K562 (cell line): ENCODE results near the gene EIF4G1. TPM values are rescaled to one million over a fixed set of nuclear protein-coding genes. Genes with fewer than 3 reads are reported as not detected.

Experiments used
- ATF6 ChIP-seq: sonication (generic); formaldehyde crosslinking; IDR thresholded peaks from 2 replicates; pipeline ENCODE4 v1.4.0; 2020; ENCODE audit warnings: mild to moderate bottlenecking, missing genetic modification reagents
- ATF7 ChIP-seq: fragments of 450-650 bp; IDR thresholded peaks from 2 replicates; pipeline ENCODE4 v1.7.1; 2014; ENCODE audit warnings: mild to moderate bottlenecking, moderate library complexity
- BRF1 ChIP-seq: IDR thresholded peaks from 3 replicates; pipeline ENCODE4 v1.6.1; 2011; ENCODE audit warnings: borderline replicate concordance, mild to moderate bottlenecking; ENCODE audit not compliant: insufficient read length; ENCODE audit errors: extremely low read depth
- FOXK2 ChIP-seq, 2 experiments: fragments of 450-650 bp; IDR thresholded peaks in 1 of 2; conservative IDR thresholded peaks in 1 of 2; 2 replicates each; pipeline ENCODE4 v1.6.1; 2016; ENCODE audit warnings: low read depth in 2 of 2, mild to moderate bottlenecking in 1 of 2
- GABPA ChIP-seq: fragments of 200-800 bp; sonication (Bioruptor generic); conservative IDR thresholded peaks from 2 replicates; pipeline ENCODE4 v1.6.1; 2016; ENCODE audit warnings: low read depth, missing genetic modification characterization, missing compliant biosample characterization
- MAZ ChIP-seq, 2 experiments: fragments of 450-650 bp in 1 of 2; sonication (generic) in 1 of 2; formaldehyde crosslinking; IDR thresholded peaks in 1 of 2; conservative IDR thresholded peaks in 1 of 2; 2 replicates each; pipeline versions ENCODE4 v1.4.0 to v1.5.0; 2020; ENCODE audit warnings: mild to moderate bottlenecking in 1 of 2, missing genetic modification reagents in 1 of 2
- NR2C1 ChIP-seq, 2 experiments: fragments of 450-650 bp; IDR thresholded peaks; 2 replicates each; pipeline ENCODE4 v1.6.1; 2017; ENCODE audit warnings: mild to moderate bottlenecking in 2 of 2, antibody characterized with exemption in 1 of 2, inconsistent platforms in 1 of 2, missing compliant biosample characterization in 1 of 2, missing genetic modification characterization in 1 of 2
- REST ChIP-seq, 2 experiments: fragments of 450-650 bp; formaldehyde crosslinking in 1 of 2; IDR thresholded peaks; 2 replicates each; pipeline versions ENCODE4 v1.4.0 to v1.6.1; 2014 to 2020; ENCODE audit warnings: mild to moderate bottlenecking in 2 of 2, borderline replicate concordance in 1 of 2, low read depth in 1 of 2
- ZBTB11 ChIP-seq, 3 experiments: fragments of 200-800 bp in 1 of 3; fragments of 250-450 bp in 1 of 3; fragments of 450-650 bp in 1 of 3; sonication (Bioruptor Pico) in 1 of 3; sonication (Bioruptor generic) in 1 of 3; formaldehyde crosslinking in 1 of 3; IDR thresholded peaks; 2 replicates each; pipeline versions ENCODE4 v1.6.1 to v1.8.0; 2016 to 2022; ENCODE audit warnings: mild to moderate bottlenecking in 2 of 3, missing genetic modification characterization in 2 of 3, missing compliant biosample characterization in 1 of 3, moderate library complexity in 1 of 3
- ZNF12 ChIP-seq: sonication (generic); formaldehyde crosslinking; IDR thresholded peaks from 2 replicates; pipeline ENCODE4 v1.4.0; 2020; ENCODE audit warnings: mild to moderate bottlenecking, missing genetic modification reagents
- ZNF184 ChIP-seq: sonication (generic); formaldehyde crosslinking; IDR thresholded peaks from 2 replicates; pipeline ENCODE4 v1.5.0; 2020; ENCODE audit warnings: missing genetic modification reagents
- polyA plus RNA-seq, 8 experiments: library from polyadenylated mRNA; depleted of rRNA in 4 of 8; stranded (reverse) in 5 of 8; unstranded in 3 of 8; fragments of >200 nt; fragmentation: Nextera tagmentation in 2 of 8; fragmentation: Illumina TruSeq in 1 of 8; extraction: Ambion mirVana in 2 of 8; extraction: Trizol in 1 of 8; gene quantifications; 2 replicates each; pipeline versions ENCODE4 v1.2.1 to v1.2.3, GENCODE V29; 2011 to 2014; ENCODE audit warnings: inconsistent platforms in 1 of 8, missing spikeins in 1 of 8
- total RNA-seq, 7 experiments: library from RNA; depleted of rRNA in 6 of 7; stranded (reverse); fragments of >200 nt in 6 of 7; fragmentation: Illumina TruSeq in 2 of 7; extraction: Trizol in 2 of 7; gene quantifications; 2 replicates each; pipeline versions ENCODE4 v1.2.1 to v1.2.3, GENCODE V29; 2011 to 2021; ENCODE audit warnings: low replicate concordance in 1 of 7

Gene EIF4G1
- total and polyA plus RNA-seq, 9 of the 15 experiments (the other 6 are each of a cell fraction or from before 2014, with no cell fraction given) = 4.6 to 505 (median 155) TPM

GRCh38 chr3:184298759-184299487 lies 15.5 kb upstream of the EIF4G1 start, which contains the start of gene PSMD2 (continued):
- TF ChIP-seq REST (IDR thresholded peaks at IDR 0.05; ENCODE audit: borderline replicate concordance) = no peak
- 0 out of 2 replicates have a peak, but pooled peaks have one; percentile 68 for TF ChIP-seq REST (CRISPR knock-in tag; IDR thresholded peaks at IDR 0.05; ENCODE audit: low read depth)
- TF ChIP-seq ATF7 = peak; percentile 59
- TF ChIP-seq NR2C1 (IDR thresholded peaks at IDR 0.05) = peak; percentile 95
- peak; percentile 98 for TF ChIP-seq NR2C1 (tag; IDR thresholded peaks at IDR 0.05)
- TF ChIP-seq ZNF12 (CRISPR knock-in tag) = peak; percentile 40; the same call in 1 of the 2 replicates
- peak in 1 of 3 experiments; percentile 85; a peak in 2 of 6 replicates for TF ChIP-seq ZBTB11 (CRISPR knock-in tag; IDR thresholded peaks at IDR 0.05)
- peak; percentile 57 to 67; a peak in 2 of 4 replicates for TF ChIP-seq FOXK2 (conservative IDR thresholded peaks at IDR 0.05 in 1 of 2, IDR thresholded peaks at IDR 0.05 in 1 of 2; ENCODE audit: low read depth in 2 of 2)
- 0 out of 2 replicates have a peak, but pooled peaks have one; percentile 21 for TF ChIP-seq ATF6 (CRISPR knock-in tag)
- no peak for TF ChIP-seq ZNF184
- TF ChIP-seq GABPA (tag) = peak; percentile 92
- TF ChIP-seq MAZ (CRISPR knock-in tag; conservative IDR thresholded peaks at IDR 0.05 in 1 of 2, IDR thresholded peaks at IDR 0.05 in 1 of 2) = peak; percentile 73 to 87
- TF ChIP-seq BRF1 = no peak
